Amniotic stem cell (primary cell): ENCODE results near the gene ATP1A4.
"Not testable (repeated sequence)": the region's sequence is repeated elsewhere in the genome, so short reads cannot be mapped to it uniquely, and the experiment has no call there.

Experiments used
- DNase-seq: peaks from one replicate; lab custom pipeline; 2025; lab: John Stamatoyannopoulos, UW

ATP1A4 gene

DNA sequence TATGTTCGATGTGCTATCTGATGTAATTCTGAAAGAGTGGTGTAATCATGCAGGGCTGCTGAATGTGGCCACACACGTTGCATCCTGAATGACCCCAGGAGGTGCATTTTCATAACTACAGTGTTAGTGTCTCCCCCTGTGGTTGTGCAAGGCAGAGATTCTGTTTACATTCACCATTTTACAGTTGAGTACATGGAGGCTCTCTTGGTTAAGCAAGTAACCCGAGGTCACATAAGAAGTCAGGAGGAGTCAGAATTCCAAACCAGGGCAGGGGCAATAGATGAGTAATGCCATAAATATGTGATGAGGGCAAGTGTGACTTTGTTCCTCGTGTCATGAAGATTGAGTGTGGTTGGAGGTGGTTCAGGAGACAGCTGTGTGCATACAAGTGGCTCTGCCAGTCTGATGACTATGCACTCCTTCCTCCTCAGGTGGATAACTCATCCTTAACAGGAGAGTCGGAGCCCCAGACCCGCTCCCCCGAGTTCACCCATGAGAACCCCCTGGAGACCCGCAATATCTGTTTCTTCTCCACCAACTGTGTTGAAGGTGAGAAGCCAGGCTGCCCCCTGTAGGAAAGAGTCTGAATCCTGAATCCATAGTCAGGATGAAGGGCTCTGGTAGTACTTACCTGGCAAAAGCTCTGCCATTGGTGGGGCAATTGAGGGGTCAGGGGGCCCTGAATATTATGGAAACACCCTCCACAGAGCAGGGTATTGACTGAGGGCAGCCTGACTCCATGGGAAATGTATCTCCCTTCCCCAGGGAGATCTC lies 26.5 kb upstream of the ATP1A4 start:
- DNase-seq, result no peak

DNA sequence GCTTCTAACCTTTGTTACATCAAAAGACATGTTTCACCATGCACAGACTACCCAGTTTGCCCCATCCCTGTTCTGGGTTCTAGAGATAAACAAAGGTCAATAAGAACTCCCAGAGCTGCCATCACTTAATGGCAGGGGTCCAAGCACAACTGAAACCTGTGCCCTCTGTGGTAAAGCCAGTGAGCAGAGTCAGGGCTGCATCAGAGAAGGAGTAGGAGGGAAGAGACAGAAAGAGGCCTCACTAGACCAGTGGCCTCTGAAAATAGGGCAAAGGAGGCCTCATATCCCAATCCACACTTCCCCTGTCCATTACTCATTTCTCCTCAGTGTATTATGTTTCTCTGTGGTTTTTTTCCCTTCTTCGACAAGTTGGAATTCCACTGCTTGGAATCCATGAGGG lies 25.7 kb upstream of the ATP1A4 start:
- DNase-seq, result no peak

DNA sequence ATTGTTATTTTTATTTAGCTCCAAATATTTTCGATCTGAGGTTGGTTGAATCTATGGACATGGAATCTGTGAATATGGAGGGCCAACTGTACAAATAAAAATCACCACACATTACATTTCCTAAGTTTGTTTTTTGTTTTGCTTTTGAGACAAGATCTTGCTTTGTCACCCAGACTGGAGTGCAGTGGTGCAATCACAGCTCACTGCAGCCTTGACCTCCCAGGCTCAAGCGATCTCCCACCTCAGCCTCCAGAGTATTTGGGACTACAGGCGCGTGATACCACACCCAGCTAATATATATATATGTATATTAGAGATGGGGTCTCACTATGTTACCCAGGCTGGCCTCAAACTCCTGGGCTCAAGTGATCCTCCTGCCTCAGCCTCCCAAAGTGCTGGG lies 25.1 kb upstream of the ATP1A4 start:
- not testable (repeated sequence) for DNase-seq

DNA sequence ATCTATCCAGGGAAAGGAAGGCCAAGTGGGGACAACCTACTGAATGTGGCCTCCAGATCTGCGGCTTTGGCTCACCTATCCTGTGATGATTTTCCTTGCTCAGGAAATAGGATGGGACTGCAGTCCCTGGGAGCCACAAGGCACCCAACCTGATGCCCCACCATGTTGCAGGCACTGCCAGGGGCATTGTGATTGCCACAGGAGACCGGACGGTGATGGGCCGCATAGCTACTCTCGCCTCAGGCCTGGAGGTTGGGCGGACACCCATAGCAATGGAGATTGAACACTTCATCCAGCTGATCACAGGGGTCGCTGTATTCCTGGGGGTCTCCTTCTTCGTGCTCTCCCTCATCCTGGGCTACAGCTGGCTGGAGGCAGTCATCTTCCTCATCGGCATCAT lies 24.0 kb upstream of the ATP1A4 start:
- DNase-seq, result no peak

DNA sequence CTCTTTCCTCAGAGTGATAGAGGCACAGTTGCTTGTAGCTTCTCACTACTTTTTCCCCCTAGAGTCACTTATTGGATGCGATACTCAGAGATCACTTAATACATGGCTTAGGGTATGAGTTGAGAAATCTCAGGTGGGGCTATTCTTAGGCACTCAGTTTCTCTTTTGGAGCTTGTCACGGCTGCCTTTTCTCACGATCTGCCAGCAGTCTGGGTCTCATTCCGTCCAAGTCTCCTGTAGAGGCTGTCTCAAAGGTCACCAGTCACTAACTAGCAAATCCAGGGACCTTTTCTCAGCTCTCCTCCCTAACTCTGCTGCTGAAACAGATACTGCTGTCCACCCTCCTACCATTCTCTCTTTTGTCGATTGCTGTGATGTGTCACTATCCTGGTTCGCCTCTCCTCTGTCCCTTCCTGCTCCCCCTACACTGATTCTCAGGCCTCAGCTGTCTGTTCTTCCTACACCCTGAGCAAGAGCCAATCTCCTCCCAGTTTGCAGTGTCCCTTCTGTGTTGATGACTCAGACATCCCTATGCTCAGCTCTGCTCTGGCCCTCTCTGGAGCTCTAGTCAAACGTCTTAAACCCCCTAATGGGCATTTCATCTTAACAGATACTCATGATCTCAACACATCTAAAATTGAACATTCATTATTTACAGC lies 23.4 kb upstream of the ATP1A4 start:
- no peak for DNase-seq

DNA sequence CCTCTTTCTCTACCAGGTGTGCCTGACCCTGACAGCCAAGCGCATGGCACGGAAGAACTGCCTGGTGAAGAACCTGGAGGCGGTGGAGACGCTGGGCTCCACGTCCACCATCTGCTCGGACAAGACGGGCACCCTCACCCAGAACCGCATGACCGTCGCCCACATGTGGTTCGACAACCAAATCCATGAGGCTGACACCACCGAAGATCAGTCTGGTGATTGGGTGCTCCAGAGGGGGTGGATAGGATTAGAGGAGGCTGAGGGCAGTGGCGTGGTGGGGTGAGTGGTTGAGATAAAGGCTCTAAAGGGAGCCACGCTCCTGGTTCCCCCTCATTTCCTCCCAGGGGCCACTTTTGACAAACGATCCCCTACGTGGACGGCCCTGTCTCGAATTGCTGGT lies 22.8 kb upstream of the ATP1A4 start:
- DNase-seq, result no peak

DNA sequence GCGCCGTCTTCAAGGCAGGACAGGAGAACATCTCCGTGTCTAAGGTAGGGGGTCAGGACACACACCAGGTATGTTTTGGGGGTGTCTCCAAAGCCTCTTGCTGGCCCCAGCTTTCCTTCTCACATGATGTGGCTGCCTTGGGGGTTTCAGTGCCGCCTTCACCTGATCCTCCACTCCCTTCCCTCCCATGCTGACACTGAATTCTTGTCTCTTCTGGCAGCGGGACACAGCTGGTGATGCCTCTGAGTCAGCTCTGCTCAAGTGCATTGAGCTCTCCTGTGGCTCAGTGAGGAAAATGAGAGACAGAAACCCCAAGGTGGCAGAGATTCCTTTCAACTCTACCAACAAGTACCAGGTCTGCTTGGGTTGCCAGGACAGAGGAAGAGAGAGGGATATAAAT lies 22.4 kb upstream of the ATP1A4 start:
- no peak for DNase-seq

DNA sequence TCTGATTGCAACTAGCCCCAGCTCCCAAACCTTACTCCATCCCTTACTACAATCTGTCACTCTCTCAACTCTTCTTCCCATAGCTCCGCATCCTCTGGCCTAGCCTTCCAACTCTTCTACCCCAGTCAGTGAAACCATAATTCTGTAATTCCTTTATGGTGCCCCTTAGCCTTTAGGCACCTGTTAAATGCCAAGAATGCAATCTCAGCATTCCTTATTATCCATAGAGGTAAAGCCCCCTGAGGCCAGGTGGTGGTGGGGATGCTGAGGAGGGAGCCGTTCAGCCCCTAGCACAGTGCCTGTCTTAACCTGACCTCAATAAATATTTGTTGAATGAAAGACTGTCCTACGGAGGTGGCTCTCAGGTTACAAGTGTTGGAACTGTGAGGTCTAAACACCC lies 21.8 kb upstream of the ATP1A4 start:
- DNase-seq, result no peak

DNA sequence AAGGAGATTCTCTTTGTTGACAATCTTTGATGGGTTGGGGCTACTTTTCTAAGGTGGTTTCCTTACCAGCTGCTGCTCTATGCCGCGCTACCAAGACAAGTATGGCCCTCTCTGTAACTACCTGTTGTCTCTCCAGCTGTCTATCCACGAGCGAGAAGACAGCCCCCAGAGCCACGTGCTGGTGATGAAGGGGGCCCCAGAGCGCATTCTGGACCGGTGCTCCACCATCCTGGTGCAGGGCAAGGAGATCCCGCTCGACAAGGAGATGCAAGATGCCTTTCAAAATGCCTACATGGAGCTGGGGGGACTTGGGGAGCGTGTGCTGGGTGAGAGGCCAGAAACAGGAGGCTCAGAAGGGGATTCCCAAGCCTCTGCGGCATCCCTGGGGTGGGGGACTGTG lies 21.4 kb upstream of the ATP1A4 start:
- DNase-seq, result no peak

DNA sequence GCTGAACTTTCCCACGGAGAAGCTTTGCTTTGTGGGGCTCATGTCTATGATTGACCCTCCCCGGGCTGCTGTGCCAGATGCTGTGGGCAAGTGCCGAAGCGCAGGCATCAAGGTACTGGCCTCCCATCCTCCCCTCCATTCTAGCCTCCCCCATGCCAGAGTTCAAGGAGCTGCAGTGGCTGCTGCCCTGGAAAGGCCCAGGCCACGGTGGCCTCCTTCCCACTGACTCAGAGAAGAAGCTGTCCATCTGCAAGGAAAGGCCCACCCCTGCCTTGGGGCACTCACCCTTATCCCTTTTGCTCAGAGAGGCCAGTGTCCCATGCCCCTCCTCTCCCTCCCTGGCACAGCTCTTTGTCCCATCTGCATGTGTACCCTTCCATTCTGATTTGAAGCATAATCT lies 20.9 kb upstream of the ATP1A4 start:
- no peak for DNase-seq

DNA sequence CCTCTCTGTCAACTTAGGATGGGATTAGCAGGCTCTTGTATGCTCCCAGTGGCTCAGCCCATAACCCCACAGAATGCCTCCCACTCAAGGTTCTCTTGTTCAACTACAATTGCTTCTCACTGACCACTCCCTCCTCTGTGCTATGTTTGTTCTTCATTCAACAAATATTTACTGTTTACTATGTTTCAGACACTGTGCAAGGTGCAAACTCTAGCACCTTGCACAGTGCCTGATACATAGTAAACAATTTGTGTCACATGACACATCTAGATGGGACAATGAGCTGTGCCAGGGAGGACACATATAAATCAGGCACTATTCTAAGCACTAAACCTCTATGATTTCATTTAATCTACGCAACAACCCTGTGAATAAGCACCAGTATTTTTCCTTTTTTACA lies 20.5 kb upstream of the ATP1A4 start:
- no peak for DNase-seq

DNA sequence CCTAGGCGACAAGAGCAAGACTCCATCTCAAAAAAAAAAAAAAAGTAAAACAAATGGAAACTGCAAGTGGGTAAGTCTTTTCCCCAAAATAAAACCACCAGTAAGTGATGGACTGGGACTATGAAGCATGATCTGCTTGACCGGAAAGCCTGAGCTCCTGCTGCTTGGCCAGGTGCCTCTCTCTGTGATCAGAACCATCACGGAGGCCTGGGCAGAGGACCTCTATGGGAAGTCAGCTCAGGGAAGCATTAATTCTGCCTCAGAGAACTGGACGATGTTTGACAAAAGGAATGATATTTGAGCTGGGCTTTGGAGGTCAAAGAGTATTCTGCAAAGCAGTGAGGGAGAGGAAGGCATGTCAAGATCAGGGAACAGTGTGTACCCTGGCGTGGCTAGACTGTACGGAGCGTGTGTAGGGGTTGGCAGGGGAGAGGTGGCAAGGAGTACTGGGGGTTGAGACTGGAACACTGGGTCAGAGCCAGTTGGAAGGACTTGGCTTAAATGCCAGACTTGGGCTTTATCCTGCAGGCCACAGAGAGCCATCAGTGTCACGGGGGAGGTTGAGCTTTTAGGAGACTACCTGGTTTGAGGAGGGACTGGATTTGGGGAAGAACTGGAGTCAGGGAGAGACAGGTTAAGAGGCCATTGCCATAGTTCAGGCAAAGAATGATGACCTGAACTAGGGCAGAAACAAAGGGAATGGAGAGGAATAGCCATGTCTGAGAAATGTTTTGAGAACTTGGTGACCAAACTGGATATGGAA lies 19.4 kb upstream of the ATP1A4 start:
- DNase-seq, result no peak

DNA sequence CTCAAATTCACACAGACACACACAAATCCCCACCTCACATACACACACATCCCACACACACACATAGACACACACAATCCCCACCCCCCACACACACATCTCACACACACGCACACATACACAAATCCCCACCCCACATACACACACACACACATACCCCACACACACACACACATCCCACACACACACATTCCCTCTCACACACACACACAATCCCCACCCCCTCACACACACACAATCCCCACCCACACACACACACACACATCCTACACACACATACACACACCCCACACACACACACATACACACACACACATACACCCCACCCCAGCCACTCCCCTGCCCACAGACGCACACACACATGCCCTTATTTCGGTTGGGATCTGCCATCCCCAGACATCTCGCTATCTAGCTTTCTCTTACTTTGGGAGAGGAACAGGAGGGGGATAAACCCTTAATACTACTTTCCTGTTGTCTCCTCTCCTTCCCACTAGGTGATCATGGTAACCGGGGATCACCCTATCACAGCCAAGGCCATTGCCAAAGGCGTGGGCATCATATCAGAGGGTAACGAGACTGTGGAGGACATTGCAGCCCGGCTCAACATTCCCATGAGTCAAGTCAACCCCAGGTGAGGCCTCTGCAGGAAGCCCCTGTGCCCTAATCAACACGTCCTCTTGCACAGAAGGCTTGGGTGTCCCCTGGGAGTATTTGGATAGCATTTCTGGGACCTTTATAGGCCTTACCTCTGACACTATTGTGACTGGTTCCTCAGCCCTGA lies 17.2 kb upstream of the ATP1A4 start:
- no peak for DNase-seq

DNA sequence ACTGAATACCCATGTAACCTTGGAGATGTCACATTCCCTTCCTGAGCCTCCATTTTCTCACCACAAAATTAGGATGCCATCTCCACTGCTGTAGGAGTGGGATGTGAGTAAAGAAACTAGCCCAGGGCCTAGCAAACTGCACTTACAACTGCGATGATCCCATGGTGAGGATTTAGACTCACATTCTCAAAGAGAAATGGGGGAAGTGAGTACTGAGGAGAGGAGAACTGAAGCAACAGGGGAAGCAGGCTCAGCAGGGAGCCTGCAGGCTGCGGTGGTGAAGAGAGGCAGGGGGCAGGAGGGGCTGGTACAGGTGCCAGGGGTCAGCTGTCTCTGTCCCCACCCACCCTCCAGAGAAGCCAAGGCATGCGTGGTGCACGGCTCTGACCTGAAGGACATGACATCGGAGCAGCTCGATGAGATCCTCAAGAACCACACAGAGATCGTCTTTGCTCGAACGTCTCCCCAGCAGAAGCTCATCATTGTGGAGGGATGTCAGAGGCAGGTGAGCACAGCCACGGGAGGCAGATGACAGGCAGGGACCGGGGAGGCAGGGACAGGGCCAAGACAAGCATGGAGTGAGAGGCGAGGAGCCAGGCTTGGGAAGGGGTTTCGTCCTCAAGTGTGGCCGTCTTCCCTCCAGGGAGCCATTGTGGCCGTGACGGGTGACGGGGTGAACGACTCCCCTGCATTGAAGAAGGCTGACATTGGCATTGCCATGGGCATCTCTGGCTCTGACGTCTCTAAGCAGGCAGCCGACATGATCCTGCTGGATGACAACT lies 16.4 kb upstream of the ATP1A4 start:
- DNase-seq, result no peak

DNA sequence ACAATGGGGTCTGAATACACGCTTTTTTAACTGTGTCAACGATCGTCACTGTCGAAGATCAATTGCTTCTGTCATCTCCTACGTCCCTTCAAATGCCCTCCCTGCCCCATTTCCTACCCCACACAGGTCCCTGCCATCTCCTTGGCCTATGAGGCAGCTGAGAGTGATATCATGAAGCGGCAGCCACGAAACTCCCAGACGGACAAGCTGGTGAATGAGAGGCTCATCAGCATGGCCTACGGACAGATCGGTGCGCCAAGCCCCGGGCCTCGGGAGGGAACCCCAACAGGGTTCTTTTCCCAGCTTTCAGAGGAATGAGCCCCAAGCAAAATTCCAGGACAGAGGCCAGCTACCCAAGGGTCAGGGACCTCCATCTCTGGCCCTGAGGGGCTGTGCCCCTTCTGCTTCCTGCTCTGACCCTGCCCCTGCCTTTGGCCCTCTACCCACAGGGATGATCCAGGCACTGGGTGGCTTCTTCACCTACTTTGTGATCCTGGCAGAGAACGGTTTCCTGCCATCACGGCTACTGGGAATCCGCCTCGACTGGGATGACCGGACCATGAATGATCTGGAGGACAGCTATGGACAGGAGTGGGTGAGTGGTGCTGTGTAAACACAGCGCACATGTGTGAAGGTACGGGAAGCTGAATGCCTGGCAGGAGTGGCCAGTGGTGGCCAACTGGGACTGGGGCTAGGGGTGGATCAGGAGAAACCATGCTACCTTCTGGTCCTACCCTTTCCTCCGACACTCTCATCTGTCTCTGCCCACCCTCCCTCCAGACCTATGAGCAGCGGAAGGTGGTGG lies 15.1 kb upstream of the ATP1A4 start:
- no peak for DNase-seq

DNA sequence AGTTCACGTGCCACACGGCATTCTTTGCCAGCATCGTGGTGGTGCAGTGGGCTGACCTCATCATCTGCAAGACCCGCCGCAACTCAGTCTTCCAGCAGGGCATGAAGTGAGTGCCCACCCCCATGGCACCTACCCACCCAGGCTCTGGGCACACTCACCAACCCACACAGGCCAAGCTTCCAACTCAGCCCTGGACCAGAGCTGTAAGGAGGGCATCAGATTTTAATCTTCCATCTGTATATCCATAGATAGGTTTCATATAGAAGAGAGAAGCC lies 14.5 kb upstream of the ATP1A4 start:
- DNase-seq, result no peak

DNA sequence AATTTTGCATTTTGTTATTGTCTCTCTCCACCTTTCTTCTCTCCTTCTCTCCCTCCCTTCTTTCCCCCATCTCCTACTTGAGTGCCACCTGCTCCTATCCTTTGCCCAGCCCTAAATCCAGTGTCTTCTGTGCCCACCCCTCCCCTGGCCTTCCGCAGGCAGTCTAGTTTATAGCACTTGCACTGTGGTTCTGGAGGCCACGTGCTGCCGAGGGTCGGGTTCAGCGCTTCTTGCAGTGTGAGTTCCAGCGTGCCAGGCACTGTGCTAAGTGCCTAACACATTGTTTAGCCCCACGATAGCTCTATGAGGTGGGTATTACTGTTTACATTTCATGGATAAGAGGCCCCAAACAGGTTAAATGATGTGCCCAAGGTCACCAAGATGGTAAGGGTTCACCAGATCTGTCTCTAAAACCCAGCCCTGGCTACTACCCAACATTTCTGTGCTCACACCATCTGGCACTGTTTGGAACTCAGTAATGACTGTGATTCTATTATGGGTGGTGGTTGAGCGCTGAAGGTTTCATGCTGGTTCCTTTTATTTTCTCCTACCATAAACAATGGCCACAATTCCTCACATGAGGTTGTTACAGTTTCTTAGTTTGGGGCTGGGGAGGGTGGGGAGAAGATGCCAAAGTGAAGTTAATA lies 14.1 kb upstream of the ATP1A4 start:
- no peak for DNase-seq

DNA sequence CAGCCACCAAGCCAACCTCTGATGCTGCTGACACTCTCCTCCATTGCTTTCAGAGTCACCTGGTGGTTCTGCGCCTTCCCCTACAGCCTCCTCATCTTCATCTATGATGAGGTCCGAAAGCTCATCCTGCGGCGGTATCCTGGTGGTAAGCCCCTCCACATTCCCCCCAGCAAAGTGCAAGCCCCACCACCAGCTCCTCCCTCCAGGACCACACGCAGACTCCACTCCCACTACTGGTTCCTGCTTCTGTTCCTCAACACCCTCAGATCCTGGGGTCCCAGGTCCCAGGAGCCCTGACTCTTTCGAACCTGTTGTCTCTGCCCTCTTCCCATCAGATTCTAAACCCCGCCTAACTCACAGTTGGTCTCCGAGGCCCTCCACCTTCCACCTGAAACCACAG lies 11.6 kb upstream of the ATP1A4 start:
- DNase-seq, result no peak

DNA sequence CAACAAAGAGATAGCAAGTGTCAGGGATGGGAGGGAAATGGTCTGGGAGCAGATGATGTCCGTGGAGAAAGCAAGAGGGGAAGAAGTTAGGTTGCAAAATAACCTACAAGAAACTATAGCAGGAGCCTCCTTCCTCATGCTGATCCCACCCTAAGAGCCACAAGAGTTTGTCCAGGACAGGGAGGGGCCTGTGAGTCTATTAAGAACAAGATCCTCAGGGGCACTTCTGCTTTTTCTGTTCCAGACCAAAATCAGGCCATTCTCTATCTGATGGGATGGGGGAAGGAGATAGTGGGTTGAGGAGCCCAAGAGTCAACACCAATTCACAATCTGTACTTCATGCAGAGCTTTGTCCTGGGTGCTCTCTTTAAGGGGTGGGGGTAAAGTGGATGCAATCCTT lies 7.7 kb upstream of the ATP1A4 start:
- DNase-seq, result no peak

DNA sequence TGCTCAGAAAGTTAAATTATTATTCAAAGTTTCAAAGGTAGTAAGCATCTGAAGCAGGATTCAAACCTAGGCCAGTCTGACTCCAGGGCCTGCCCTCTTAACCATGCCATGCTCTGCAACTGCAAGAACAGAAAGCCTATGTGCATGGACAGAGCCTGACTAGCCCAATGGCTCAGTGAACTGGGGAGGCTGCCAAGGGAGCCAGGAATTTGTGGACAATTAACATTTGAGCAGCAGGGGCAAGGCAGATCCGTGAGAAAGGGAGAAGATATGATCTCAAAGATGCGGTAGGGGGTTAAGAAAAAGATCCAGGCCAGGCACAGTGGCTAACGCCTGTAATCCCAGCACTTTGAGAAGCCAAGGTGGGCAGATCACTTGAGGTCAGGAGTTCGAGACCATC lies 6.5 kb upstream of the ATP1A4 start:
- no peak for DNase-seq

DNA sequence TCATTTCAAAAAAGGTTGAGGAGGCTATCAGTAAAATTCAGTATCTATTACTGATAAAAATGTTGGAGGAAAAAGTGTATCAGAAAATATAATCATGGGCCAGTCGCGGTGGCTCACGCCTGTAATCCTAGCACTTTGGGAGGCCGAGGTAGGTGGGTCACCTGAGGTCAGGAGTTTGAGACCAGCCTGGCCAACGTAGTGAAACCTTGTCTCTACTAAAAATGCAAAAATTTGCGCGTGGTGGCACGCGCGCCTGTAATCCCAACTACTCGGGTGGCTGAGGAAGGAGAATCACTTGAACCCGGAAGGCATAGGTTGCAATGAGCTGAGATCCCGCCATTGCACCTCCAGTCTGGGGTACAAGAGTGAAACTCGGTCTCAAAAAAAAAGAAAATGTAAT lies 5.3 kb upstream of the ATP1A4 start:
- DNase-seq, result no peak
